ENCODE results near the gene IL31. TPM values are rescaled to one million over a fixed set of nuclear protein-coding genes. Genes with fewer than 3 reads are reported as not detected.
"Not testable (repeated sequence)": the region's sequence is repeated elsewhere in the genome, so short reads cannot be mapped to it uniquely, and the experiment has no call there.

The IL31 gene
- total RNA-seq, 1 donor from 2014 or later = not detected

DNA sequence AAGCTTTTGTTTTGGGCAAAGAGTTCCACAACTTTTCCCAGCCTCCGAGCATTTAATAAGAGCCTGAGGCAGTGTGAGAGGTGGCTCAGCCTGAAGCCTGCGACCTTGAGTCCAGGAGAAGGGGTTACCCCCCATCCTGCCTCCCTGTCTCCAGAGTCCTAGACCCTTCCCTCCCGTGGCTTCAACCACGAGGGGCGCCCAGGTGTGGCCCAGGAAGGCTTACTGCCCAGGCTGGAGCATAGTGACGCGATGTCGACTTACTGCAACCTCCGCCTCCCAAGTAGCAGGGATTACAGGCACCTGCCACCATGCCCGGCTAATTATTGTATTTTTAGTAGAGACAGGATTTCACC lies 9.5 kb upstream of the IL31 start:
- Histone ChIP-seq H3K9ac (ENCODE audit: low read depth in 1 of 3, low read length in 3 of 3) (no peak overlapping the region), H3K9me3 (ENCODE audit: control insufficient read depth in 3 of 3, low read length in 3 of 3) (no peaks in the 10 kb centered on the region), H3K4me1 (ENCODE audit: control insufficient read depth in 3 of 3, insufficient read depth in 3 of 3, low read length in 3 of 3) (peaks cover 2 to 5% (median 3%) of the 10 kb centered on the region in 3 donors), H3K36me3 (ENCODE audit: control insufficient read depth in 3 of 3, insufficient read depth in 3 of 3, low read length in 3 of 3) (no peaks in the 10 kb centered on the region), H3K27ac (ENCODE audit: low read depth, low read length) (no peak overlapping the region), H3K27me3 (ENCODE audit: control insufficient read depth in 3 of 3, insufficient read depth in 3 of 3, low read length in 3 of 3) (peaks cover 0 to 7% (median 0%) of the 10 kb centered on the region in 3 donors), H3K4me3 (ENCODE audit: low read length in 3 of 3) (no peak overlapping the region)

DNA sequence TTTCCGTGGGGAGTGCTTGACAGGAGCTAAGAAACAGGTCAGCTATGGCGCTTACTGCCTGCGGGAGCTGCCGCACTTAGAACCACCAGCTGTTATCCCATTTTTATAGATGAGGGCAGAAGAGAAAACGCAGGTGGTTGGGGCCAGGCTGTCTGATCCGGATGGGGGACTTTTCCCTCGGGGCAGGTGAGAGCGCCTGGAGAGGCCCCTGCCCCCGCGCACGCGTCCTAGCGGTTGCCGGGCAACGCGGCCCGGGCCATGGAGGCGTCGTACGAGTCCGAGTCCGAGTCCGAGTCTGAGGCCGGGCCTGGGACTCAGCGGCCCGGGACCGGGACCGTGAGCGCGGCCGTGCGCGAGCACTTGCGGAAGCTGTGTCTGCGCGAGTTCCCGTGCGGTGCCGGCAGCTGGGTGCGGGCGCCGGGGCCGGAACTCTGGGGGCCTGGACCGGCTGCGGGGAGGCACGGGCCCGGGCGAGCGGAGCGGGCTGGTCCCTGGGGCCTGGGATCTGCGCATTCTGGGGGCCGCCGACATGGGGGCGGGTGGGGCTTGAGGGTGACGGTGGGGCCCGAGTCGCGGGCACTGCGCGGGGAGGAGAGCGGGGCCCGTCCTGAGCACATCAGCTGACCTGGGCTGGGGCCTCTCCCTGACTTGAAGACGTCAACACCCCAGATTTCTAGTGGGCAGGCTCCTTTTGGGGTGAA lies 9.0 kb upstream of the IL31 start, which contains the start of gene LRRC43:
TSS of gene LRRC43 (plus strand) at position 237 of the 701 bp plus-strand sequence. CDS start at position 259, 22 bp downstream.
- peaks cover 0 to 7% (median 0%) of the 10 kb centered on the region in 3 donors for H3K27me3 ChIP-seq (ENCODE audit: control insufficient read depth in 3 of 3, insufficient read depth in 3 of 3, low read length in 3 of 3)
- H3K27ac ChIP-seq (ENCODE audit: low read depth, low read length) = no peak within 1 kb of the TSS
- H3K4me1 ChIP-seq (ENCODE audit: control insufficient read depth in 3 of 3, insufficient read depth in 3 of 3, low read length in 3 of 3) = peaks cover 2 to 5% (median 3%) of the 10 kb centered on the region in 3 donors
- no peaks in the 10 kb centered on the region for H3K9me3 ChIP-seq (ENCODE audit: control insufficient read depth in 3 of 3, low read length in 3 of 3)
- H3K4me3 ChIP-seq (ENCODE audit: low read length in 3 of 3) = peak within 1 kb of the TSS; percentile 24 to 58 (median 43)
- no peaks in the 10 kb centered on the region for H3K36me3 ChIP-seq (ENCODE audit: control insufficient read depth in 3 of 3, insufficient read depth in 3 of 3, low read length in 3 of 3)
- peak within 1 kb of the TSS in 1 of 3 donors; percentile 62 for H3K9ac ChIP-seq (ENCODE audit: low read depth in 1 of 3, low read length in 3 of 3)

GRCh38 chr12:122176473-122176872 lies 2.5 kb upstream of the IL31 start:
- not testable (repeated sequence) for H3K4me1 ChIP-seq (ENCODE audit: control insufficient read depth in 3 of 3, insufficient read depth in 3 of 3, low read length in 3 of 3); H3K9me3 ChIP-seq (ENCODE audit: control insufficient read depth in 3 of 3, low read length in 3 of 3); H3K36me3 ChIP-seq (ENCODE audit: control insufficient read depth in 3 of 3, insufficient read depth in 3 of 3, low read length in 3 of 3); H3K4me3 ChIP-seq (ENCODE audit: low read length in 3 of 3); H3K9ac ChIP-seq (ENCODE audit: low read depth in 1 of 3, low read length in 3 of 3); H3K27me3 ChIP-seq (ENCODE audit: control insufficient read depth in 3 of 3, insufficient read depth in 3 of 3, low read length in 3 of 3); H3K27ac ChIP-seq (ENCODE audit: low read depth, low read length)

- Histone ChIP-seq H3K4me3 (ENCODE audit: low read length in 3 of 3) (no peak overlapping the region), H3K9me3 (ENCODE audit: control insufficient read depth in 3 of 3, low read length in 3 of 3) (no peaks in the 10 kb centered on the region), H3K27ac (ENCODE audit: low read depth, low read length) (no peak overlapping the region), H3K4me1 (ENCODE audit: control insufficient read depth in 3 of 3, insufficient read depth in 3 of 3, low read length in 3 of 3) (no peaks in the 10 kb centered on the region), H3K9ac (ENCODE audit: low read depth in 1 of 3, low read length in 3 of 3) (no peak overlapping the region), H3K36me3 (ENCODE audit: control insufficient read depth in 3 of 3, insufficient read depth in 3 of 3, low read length in 3 of 3) (no peaks in the 10 kb centered on the region), H3K27me3 (ENCODE audit: control insufficient read depth in 3 of 3, insufficient read depth in 3 of 3, low read length in 3 of 3) (peaks cover 7 to 10% (median 8%) of the 10 kb centered on the region in 3 donors)
These were observed 1.6 kb downstream of the IL31 start for GRCh38 chr12:122172262-122172939.

GRCh38 chr12:122171399-122171798 lies 2.6 kb downstream of the IL31 start:
- H3K4me1 ChIP-seq (ENCODE audit: control insufficient read depth in 3 of 3, insufficient read depth in 3 of 3, low read length in 3 of 3) = no peaks in the 10 kb centered on the region
- no peak overlapping the region for H3K4me3 ChIP-seq (ENCODE audit: low read length in 3 of 3)
- no peak overlapping the region for H3K27ac ChIP-seq (ENCODE audit: low read depth, low read length)
- H3K9me3 ChIP-seq (ENCODE audit: control insufficient read depth in 3 of 3, low read length in 3 of 3) = no peaks in the 10 kb centered on the region
- peaks cover 7 to 10% (median 8%) of the 10 kb centered on the region in 3 donors for H3K27me3 ChIP-seq (ENCODE audit: control insufficient read depth in 3 of 3, insufficient read depth in 3 of 3, low read length in 3 of 3)
- no peaks in the 10 kb centered on the region for H3K36me3 ChIP-seq (ENCODE audit: control insufficient read depth in 3 of 3, insufficient read depth in 3 of 3, low read length in 3 of 3)
- no peak overlapping the region for H3K9ac ChIP-seq (ENCODE audit: low read depth in 1 of 3, low read length in 3 of 3)

GRCh38 chr12:122168492-122168891 lies 5.5 kb downstream of the IL31 start:
- H3K27ac ChIP-seq (ENCODE audit: low read depth, low read length) = no peak overlapping the region
- H3K9ac ChIP-seq (ENCODE audit: low read depth in 1 of 3, low read length in 3 of 3) = no peak overlapping the region
- no peaks in the 10 kb centered on the region for H3K9me3 ChIP-seq (ENCODE audit: control insufficient read depth in 3 of 3, low read length in 3 of 3)
- no peaks in the 10 kb centered on the region for H3K4me1 ChIP-seq (ENCODE audit: control insufficient read depth in 3 of 3, insufficient read depth in 3 of 3, low read length in 3 of 3)
- H3K36me3 ChIP-seq (ENCODE audit: control insufficient read depth in 3 of 3, insufficient read depth in 3 of 3, low read length in 3 of 3) = no peaks in the 10 kb centered on the region
- no peak overlapping the region for H3K4me3 ChIP-seq (ENCODE audit: low read length in 3 of 3)
- H3K27me3 ChIP-seq (ENCODE audit: control insufficient read depth in 3 of 3, insufficient read depth in 3 of 3, low read length in 3 of 3) = peaks cover 4 to 8% (median 7%) of the 10 kb centered on the region in 3 donors

- no peak overlapping the region for H3K27ac ChIP-seq (ENCODE audit: low read depth, low read length)
- no peaks in the 10 kb centered on the region for H3K36me3 ChIP-seq (ENCODE audit: control insufficient read depth in 3 of 3, insufficient read depth in 3 of 3, low read length in 3 of 3)
- H3K9me3 ChIP-seq (ENCODE audit: control insufficient read depth in 3 of 3, low read length in 3 of 3) = no peaks in the 10 kb centered on the region
- H3K4me3 ChIP-seq (ENCODE audit: low read length in 3 of 3) = no peak overlapping the region
- H3K27me3 ChIP-seq (ENCODE audit: control insufficient read depth in 3 of 3, insufficient read depth in 3 of 3, low read length in 3 of 3) = peaks cover 0 to 8% (median 5%) of the 10 kb centered on the region in 3 donors
- no peaks in the 10 kb centered on the region for H3K4me1 ChIP-seq (ENCODE audit: control insufficient read depth in 3 of 3, insufficient read depth in 3 of 3, low read length in 3 of 3)
- H3K9ac ChIP-seq (ENCODE audit: low read depth in 1 of 3, low read length in 3 of 3) = no peak overlapping the region
These were observed 6.6 kb downstream of the IL31 start for GRCh38 chr12:122167356-122167925.

DNA sequence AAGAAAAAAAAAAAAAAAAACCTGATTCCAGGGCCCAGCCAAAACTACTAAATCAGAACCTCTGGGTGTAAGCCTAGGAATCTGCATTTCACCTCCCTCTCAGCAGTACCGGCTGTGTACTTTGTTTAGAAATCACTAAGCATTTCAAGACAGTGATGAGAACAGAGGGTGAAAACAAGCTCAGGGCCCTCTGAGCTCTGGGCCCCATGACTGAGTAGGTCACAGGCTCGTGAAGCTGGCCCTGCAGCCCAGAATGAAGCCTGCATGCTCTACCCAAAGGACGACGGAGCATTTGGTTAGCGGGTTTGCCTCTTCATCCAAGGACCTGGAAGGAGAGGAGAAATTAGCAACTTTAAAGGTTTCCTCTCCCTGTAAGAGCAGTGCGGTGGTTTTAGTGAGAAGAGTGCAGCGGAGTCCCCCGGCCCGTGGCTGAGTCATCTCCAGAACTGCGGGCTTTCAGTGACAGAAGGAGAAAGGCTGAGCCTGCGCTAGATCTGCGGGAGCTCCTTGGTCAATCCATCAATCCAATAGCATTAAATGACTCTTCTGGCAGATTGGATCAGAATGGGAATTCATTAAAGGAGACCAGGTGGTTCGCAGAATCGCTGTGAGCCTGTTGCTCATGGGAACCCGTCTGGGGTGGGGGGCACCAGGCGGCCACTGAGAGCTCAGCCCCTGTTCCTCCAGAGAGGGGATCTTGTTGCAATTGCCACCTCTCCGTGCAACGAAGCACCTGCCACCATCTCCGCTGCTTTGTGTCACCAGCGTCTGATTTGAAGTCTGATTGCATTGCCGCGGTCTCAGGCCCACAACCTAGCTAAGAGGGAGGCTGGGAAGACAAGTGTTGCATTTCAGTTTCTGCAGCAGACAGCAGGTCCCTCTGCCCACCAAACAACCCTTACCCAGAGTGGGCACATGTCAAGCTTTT lies 7.3 kb downstream of the IL31 start:
- Histone ChIP-seq H3K9ac (ENCODE audit: low read depth in 1 of 3, low read length in 3 of 3) (no peak overlapping the region), H3K27me3 (ENCODE audit: control insufficient read depth in 3 of 3, insufficient read depth in 3 of 3, low read length in 3 of 3) (peaks cover 0 to 7% (median 5%) of the 10 kb centered on the region in 3 donors), H3K27ac (ENCODE audit: low read depth, low read length) (no peak overlapping the region), H3K9me3 (ENCODE audit: control insufficient read depth in 3 of 3, low read length in 3 of 3) (no peaks in the 10 kb centered on the region), H3K4me3 (ENCODE audit: low read length in 3 of 3) (no peak overlapping the region), H3K36me3 (ENCODE audit: control insufficient read depth in 3 of 3, insufficient read depth in 3 of 3, low read length in 3 of 3) (no peaks in the 10 kb centered on the region), H3K4me1 (ENCODE audit: control insufficient read depth in 3 of 3, insufficient read depth in 3 of 3, low read length in 3 of 3) (no peaks in the 10 kb centered on the region)

- Histone ChIP-seq H3K27ac (ENCODE audit: low read depth, low read length) (no peak overlapping the region), H3K27me3 (ENCODE audit: control insufficient read depth in 3 of 3, insufficient read depth in 3 of 3, low read length in 3 of 3) (peaks cover 0 to 2% (median 2%) of the 10 kb centered on the region in 3 donors), H3K4me3 (ENCODE audit: low read length in 3 of 3) (no peak overlapping the region), H3K36me3 (ENCODE audit: control insufficient read depth in 3 of 3, insufficient read depth in 3 of 3, low read length in 3 of 3) (no peaks in the 10 kb centered on the region), H3K9ac (ENCODE audit: low read depth in 1 of 3, low read length in 3 of 3) (no peak overlapping the region), H3K9me3 (ENCODE audit: control insufficient read depth in 3 of 3, low read length in 3 of 3) (no peaks in the 10 kb centered on the region), H3K4me1 (ENCODE audit: control insufficient read depth in 3 of 3, insufficient read depth in 3 of 3, low read length in 3 of 3) (no peaks in the 10 kb centered on the region)
These were observed 11.0 kb downstream of the IL31 start for GRCh38 chr12:122162976-122163375.

All from skeletal muscle tissue (tissue), 4 donors.